SW480 (cell line): Measurements from ENCODE around the gene FIGNL2.
"Not testable (repeated sequence)": the region's sequence is repeated elsewhere in the genome, so short reads cannot be mapped to it uniquely, and the experiment has no call there.

Experiments
- DNase-seq: peaks from one replicate; pipeline ENCODE4 v3.0.0-alpha.2; 2016; ENCODE audit warnings: low spot score

The FIGNL2 gene

GRCh38 chr12:51817027-51817953 lies 31.2 kb downstream of the FIGNL2 start:
- DNase-seq: no peak

GRCh38 chr12:51815571-51815970 lies 32.9 kb downstream of the FIGNL2 start:
- DNase-seq: no peak

- peak; percentile 79 for DNase-seq
Measured at GRCh38 chr12:51814311-51815088, 34.0 kb downstream of the FIGNL2 start.

- DNase-seq: no peak
Measured at GRCh38 chr12:51813931-51814310, 34.6 kb downstream of the FIGNL2 start.

GRCh38 chr12:51812871-51813270 lies 35.6 kb downstream of the FIGNL2 start:
- no peak for DNase-seq

GRCh38 chr12:51811203-51812202 lies 37.0 kb downstream of the FIGNL2 start:
- no peak for DNase-seq

GRCh38 chr12:51809193-51809592 lies 39.3 kb downstream of the FIGNL2 start:
- DNase-seq: no peak

GRCh38 chr12:51806896-51807295 lies 41.6 kb downstream of the FIGNL2 start:
- DNase-seq: no peak

- DNase-seq: no peak
Measured at GRCh38 chr12:51801027-51801426, 47.5 kb downstream of the FIGNL2 start.

GRCh38 chr12:51798501-51798900 lies 50.0 kb downstream of the FIGNL2 start:
- peak; percentile 28 for DNase-seq

GRCh38 chr12:51798051-51798450 lies 50.5 kb downstream of the FIGNL2 start:
- DNase-seq: not testable (repeated sequence)

GRCh38 chr12:51797301-51797700 lies 51.2 kb downstream of the FIGNL2 start:
- DNase-seq: no peak

GRCh38 chr12:51793201-51793600 lies 55.3 kb downstream of the FIGNL2 start:
- no peak for DNase-seq

- no peak for DNase-seq
Measured at GRCh38 chr12:51792417-51792816, 56.1 kb downstream of the FIGNL2 start.

- DNase-seq: no peak
Measured at GRCh38 chr12:51788876-51789275, 59.6 kb downstream of the FIGNL2 start.

GRCh38 chr12:51785906-51786305 lies 62.6 kb downstream of the FIGNL2 start:
- no peak for DNase-seq

- no peak for DNase-seq
Measured at GRCh38 chr12:51784688-51785087, 63.8 kb downstream of the FIGNL2 start.

- no peak for DNase-seq
Measured at GRCh38 chr12:51779876-51780275, 68.6 kb downstream of the FIGNL2 start.

GRCh38 chr12:51777973-51778372 lies 70.5 kb downstream of the FIGNL2 start:
- DNase-seq: no peak

GRCh38 chr12:51777457-51777856 lies 71.1 kb downstream of the FIGNL2 start:
- DNase-seq: no peak

GRCh38 chr12:51774933-51775332 lies 73.6 kb downstream of the FIGNL2 start:
- DNase-seq: no peak
